HG02642 (cell line): Measurements from ENCODE around the gene ZDHHC8.

ENCODE experiments used
- ATAC-seq: cut with Tn5 transposase; IDR thresholded peaks from one replicate; pipeline ENCODE4 v1.9.1; 2021; ENCODE audit warnings: mild to moderate bottlenecking; ENCODE audit not compliant: unreplicated experiment, poor library complexity

The ZDHHC8 gene

GRCh38 chr22:20140521-20140964 lies 8.9 kb downstream of the ZDHHC8 start:
- ATAC-seq, result no peak

GRCh38 chr22:20141186-20142077 lies 9.8 kb downstream of the ZDHHC8 start:
- ATAC-seq, result no peak

DNA sequence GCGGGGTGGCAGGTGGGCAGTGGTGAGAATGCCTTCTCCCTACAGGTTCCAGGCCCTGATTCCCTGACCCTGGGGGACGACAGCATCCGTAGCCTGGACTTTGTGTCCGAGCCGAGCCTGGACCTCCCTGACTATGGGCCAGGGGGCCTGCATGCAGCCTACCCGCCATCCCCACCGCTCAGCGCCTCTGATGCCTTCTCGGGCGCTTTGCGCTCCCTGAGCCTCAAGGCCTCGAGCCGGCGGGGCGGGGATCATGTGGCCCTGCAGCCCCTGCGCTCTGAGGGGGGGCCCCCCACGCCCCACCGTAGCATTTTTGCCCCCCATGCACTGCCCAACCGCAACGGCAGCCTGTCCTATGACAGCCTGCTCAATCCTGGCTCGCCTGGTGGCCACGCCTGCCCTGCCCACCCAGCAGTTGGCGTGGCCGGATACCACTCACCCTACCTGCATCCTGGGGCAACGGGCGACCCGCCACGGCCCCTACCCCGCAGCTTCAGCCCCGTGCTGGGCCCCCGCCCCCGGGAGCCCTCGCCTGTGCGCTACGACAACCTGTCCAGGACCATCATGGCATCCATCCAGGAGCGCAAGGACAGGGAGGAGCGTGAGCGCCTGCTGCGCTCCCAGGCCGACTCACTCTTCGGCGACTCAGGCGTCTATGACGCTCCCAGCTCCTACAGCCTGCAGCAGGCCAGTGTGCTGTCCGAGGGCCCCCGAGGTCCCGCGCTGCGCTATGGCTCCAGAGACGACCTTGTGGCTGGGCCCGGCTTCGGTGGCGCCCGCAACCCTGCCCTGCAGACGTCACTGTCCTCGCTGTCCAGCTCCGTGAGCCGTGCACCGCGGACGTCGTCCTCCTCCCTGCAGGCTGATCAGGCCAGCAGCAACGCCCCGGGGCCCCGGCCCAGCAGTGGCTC lies 11.4 kb downstream of the ZDHHC8 start:
- ATAC-seq, result no peak

- ATAC-seq, result no peak
These were observed 12.5 kb downstream of the ZDHHC8 start for GRCh38 chr22:20143883-20144665.

DNA sequence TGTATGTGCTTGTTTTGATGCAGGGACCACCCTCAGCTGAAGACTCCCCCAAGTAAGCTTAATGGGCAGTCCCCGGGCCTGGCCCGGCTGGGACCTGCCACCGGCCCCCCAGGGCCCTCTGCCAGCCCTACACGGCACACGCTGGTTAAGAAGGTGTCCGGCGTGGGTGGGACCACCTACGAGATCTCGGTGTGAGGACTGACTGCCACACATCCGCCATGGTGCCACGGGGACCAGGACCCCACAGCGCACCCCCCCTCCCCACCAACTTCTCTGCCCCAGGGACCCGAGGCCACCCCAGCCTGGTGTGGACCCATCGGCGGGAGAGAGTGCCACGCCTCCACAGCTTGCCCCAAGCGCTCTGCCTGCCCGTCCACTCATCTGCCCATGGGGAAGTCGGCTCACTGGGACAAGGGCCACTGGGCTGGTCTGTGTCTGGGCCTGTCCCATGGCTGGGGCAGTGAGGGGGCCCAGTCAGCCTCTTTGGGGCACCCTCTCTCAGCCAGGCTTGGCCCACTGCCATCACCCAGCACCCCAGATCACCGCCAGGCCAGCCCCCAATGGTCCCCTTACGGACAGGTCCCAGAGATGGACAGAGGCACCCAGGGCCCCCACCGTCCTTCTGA lies 13.7 kb downstream of the ZDHHC8 start:
- no peak for ATAC-seq

GRCh38 chr22:20145832-20146223 lies 14.2 kb downstream of the ZDHHC8 start:
- ATAC-seq, result no peak

DNA sequence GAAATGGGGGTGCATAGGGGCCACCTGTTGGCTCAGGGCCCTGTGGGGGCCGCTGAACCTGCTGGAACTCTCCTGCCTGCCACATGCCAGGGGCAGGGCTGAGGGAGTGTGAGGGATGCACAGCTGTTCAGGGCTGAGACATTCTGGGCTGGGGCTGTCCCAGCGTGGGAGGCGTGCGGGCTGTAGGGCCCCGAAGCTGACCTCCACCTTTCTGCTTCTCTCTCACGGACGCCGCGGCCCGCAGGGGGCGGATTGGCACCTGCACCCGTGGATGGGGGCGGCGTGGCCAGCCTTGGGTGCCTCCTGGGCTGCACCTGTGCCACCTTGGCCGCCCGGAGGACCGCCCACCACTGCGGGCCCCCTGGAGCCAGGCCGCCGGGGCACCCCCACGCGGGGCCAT lies 15.2 kb downstream of the ZDHHC8 start:
- ATAC-seq, result no peak

DNA sequence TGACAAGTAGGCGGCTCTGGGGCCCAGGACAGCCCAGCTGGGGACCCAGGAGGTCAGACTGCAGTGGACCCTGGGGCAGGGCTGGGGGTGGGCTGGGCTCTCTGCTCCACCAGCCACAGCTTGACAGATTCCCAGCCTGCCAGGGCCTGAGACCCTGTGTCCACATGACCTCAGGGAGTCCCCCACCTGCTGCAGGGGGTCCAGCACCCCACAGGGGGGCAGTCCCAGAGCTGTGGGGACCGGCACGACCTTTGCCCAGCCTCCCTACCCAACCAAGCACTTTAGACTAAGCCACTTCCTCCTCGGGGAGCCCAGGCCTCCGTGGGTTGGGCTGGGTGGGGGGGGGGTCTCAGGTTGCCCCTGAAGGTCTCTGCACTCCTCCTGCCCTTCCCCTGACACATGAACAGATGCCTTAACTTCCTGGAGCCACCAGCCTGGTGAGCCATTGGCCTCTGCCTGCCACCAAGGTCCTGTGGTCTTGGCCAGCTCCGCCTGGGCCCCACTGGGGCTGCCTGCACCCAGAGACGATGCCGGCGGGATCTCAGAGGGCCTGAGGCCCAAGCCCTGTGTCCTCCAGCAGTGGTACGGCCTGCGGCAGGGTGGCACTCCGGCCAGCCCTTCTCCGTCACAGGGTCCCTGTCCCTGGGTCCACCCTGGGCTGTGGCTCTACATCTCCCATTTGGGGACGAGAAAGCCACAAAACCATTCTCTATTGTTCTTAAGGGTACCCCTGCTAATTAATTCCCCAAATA lies 15.8 kb downstream of the ZDHHC8 start:
- ATAC-seq, result no peak

- ATAC-seq, result no peak
These were observed 16.8 kb downstream of the ZDHHC8 start for GRCh38 chr22:20148414-20148813.

- no peak for ATAC-seq
These were observed 17.9 kb downstream of the ZDHHC8 start for GRCh38 chr22:20149257-20150250.

GRCh38 chr22:20150381-20151275 lies 19.0 kb downstream of the ZDHHC8 start, which contains the start of gene CCDC188:
CCDC188 (minus strand) TSS chr22:20151055; CDS start chr22:20150986, 69 bp downstream.
- ATAC-seq, result no peak

DNA sequence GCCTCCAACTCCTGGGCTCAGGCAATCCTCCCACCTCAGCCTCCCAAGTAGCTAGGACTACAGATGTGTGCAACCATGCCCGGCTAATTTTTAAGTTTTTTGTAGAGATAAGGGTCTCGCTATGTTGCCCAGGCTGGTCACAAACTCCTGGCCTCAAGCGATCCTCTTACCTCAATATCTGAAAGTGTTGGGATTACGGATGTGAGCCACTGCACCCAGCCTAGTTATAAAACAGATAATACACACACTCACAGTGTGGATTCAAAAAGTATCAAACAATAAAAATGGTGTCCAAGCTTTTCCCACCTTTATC lies 19.6 kb downstream of the ZDHHC8 start:
- no peak for ATAC-seq

GRCh38 chr22:20152464-20152890 lies 20.9 kb downstream of the ZDHHC8 start:
- no peak for ATAC-seq

DNA sequence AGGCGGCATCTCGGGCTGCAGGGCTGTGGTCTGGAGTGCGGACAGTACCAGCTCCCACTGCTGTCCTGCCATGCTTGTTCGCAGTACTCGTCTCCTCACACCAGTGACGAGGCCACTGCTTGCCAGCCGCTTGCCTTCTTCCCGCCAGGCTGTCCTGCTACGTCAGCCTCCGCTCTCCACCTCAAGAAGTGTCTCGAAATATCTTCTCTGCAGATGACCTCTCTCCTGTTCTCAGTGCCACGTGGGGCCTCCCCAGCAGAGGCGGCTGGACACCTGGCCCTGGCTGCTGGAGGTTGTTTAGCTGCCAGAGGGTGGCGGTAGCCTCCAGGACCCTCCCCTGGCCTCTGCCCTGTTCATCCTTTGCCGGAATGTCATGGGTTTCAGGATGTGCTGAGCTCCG lies 22.3 kb downstream of the ZDHHC8 start:
- no peak for ATAC-seq

GRCh38 chr22:20154602-20155187 lies 23.1 kb downstream of the ZDHHC8 start:
- ATAC-seq, result no peak

DNA sequence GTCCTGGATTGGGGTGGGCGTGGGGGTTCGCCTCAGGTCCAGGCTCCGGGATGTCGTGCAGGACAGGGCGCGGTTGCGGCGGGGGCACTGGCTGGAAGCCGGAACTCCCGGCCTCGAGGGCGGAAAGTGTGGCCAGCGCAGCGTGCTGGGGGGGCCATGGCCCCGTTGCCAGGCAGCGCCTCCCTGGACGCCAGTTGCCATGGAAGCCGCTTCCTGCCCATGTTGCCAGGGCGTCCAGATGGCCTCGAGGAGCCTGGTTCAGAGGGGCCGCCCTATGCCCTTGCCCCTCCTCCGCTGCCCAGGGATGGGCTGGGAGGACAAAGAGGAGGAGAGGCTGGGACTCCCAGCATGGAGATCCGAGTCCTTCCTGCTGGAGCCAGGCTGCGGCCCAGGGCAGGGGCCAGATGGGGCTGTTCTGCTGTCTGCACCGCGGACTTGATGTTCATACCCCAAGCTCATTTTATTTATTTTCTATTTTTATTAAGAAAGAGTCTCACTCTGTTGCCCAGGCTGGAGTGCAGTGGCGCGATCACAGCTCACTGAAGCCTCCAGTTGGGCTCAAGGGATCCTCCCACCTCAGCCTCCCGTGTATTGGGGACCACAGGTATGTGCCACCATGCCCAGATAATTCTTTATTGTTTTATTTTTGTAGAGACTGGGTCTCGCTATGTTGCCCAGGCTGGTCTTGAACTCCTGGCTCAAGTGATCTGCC lies 23.9 kb downstream of the ZDHHC8 start:
- no peak for ATAC-seq
